ENCODE measurements around the gene CACNB2. TPM values are rescaled to one million over a fixed set of nuclear protein-coding genes. Genes with fewer than 3 reads are reported as not detected.

Gene CACNB2
- total RNA-seq, 2 donors from 2014 or later, result 1.9 to 4.6 TPM

DNA sequence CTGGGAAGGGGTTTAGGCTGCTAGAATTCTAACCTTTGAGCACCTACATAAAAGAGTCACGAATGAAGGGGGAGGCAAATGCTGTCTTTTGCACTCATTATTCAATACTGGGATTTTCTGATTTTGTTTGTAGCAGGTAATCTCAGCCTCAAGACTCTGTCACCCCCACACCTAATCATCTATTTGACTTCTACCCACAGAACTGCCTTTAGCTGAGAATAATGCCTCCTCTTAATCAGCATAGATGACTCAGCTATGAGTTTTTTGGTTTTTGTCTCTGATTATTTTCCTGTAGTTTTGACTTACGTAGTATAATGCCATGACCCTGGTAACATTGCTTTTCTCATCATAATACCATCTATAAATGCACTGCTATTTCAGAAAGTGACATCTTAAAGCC is 42.7 kb upstream of the CACNB2 start:
- no peaks in the 10 kb centered on the region for H3K27me3 ChIP-seq (ENCODE audit: control insufficient read depth, insufficient read depth, low read length, poor library complexity, severe bottlenecking)
- Mint-ChIP-seq H3K27me3 (ENCODE audit: insufficient read depth) (no peaks in the 10 kb centered on the region), H3K9me3 (peaks cover 2% of the 10 kb centered on the region), H3K27ac (no peak overlapping the region), H3K36me3 (ENCODE audit: low read depth) (no peaks in the 10 kb centered on the region), H3K4me3 (no peak overlapping the region), H3K4me1 (peaks cover 3% of the 10 kb centered on the region)
- no peaks in the 10 kb centered on the region for H3K9me3 ChIP-seq (ENCODE audit: control insufficient read depth, low read length)
- H3K4me1 ChIP-seq (ENCODE audit: control insufficient read depth, insufficient read depth, low read length), result no peaks in the 10 kb centered on the region
- no peak overlapping the region for H3K4me3 ChIP-seq (ENCODE audit: low read length)
- no peak for DNase-seq
- 88% methylated on average over 2 of the region's 2 CpGs; no CpG with 5 or more reads in 1 of the 2 experiments for WGBS, 2 experiments (ENCODE audit: insufficient coverage in 1 of 2, insufficient read length in 1 of 2)
- TF ChIP-seq, protein P1, sequence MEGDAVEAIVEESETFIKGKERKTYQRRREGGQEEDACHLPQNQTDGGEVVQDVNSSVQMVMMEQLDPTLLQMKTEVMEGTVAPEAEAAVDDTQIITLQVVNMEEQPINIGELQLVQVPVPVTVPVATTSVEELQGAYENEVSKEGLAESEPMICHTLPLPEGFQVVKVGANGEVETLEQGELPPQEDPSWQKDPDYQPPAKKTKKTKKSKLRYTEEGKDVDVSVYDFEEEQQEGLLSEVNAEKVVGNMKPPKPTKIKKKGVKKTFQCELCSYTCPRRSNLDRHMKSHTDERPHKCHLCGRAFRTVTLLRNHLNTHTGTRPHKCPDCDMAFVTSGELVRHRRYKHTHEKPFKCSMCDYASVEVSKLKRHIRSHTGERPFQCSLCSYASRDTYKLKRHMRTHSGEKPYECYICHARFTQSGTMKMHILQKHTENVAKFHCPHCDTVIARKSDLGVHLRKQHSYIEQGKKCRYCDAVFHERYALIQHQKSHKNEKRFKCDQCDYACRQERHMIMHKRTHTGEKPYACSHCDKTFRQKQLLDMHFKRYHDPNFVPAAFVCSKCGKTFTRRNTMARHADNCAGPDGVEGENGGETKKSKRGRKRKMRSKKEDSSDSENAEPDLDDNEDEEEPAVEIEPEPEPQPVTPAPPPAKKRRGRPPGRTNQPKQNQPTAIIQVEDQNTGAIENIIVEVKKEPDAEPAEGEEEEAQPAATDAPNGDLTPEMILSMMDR (conservative IDR thresholded peaks at IDR 0.05), result no peak
- H3K36me3 ChIP-seq (ENCODE audit: control insufficient read depth, insufficient read depth, low read length), result no peaks in the 10 kb centered on the region
- H3K27ac ChIP-seq (ENCODE audit: low read depth, low read length), result no peak overlapping the region
- H3K9ac ChIP-seq (ENCODE audit: extremely low read depth, low read length, poor library complexity, severe bottlenecking), result no peak overlapping the region

GRCh38 chr10:18098201-18098600 is 42.0 kb upstream of the CACNB2 start:
- no peak for DNase-seq
- Histone ChIP-seq H3K27ac (ENCODE audit: low read depth, low read length) (no peak overlapping the region), H3K4me1 (ENCODE audit: control insufficient read depth, insufficient read depth, low read length) (no peaks in the 10 kb centered on the region), H3K4me3 (ENCODE audit: low read length) (no peak overlapping the region), H3K36me3 (ENCODE audit: control insufficient read depth, insufficient read depth, low read length) (no peaks in the 10 kb centered on the region), H3K27me3 (ENCODE audit: control insufficient read depth, insufficient read depth, low read length, poor library complexity, severe bottlenecking) (no peaks in the 10 kb centered on the region), H3K9ac (ENCODE audit: extremely low read depth, low read length, poor library complexity, severe bottlenecking) (no peak overlapping the region), H3K9me3 (ENCODE audit: control insufficient read depth, low read length) (no peaks in the 10 kb centered on the region)
- WGBS, 2 experiments (ENCODE audit: insufficient coverage in 1 of 2, insufficient read length in 1 of 2), result 95% methylated on average over 2 of the region's 3 CpGs; no CpG with 5 or more reads in 1 of the 2 experiments
- H3K36me3 Mint-ChIP-seq (ENCODE audit: low read depth), result no peaks in the 10 kb centered on the region
- no peaks in the 10 kb centered on the region for H3K27me3 Mint-ChIP-seq (ENCODE audit: insufficient read depth)
- no peak overlapping the region for H3K27ac Mint-ChIP-seq
- no peak overlapping the region for H3K4me3 Mint-ChIP-seq
- TF ChIP-seq, protein P1 (conservative IDR thresholded peaks at IDR 0.05), result no peak
- H3K4me1 Mint-ChIP-seq, result peaks cover 3% of the 10 kb centered on the region
- H3K9me3 Mint-ChIP-seq, result peaks cover 2% of the 10 kb centered on the region

- H3K9me3 ChIP-seq (ENCODE audit: control insufficient read depth, low read length), result no peaks in the 10 kb centered on the region
- Mint-ChIP-seq H3K36me3 (ENCODE audit: low read depth) (no peaks in the 10 kb centered on the region), H3K27me3 (ENCODE audit: insufficient read depth) (no peaks in the 10 kb centered on the region), H3K4me1 (peaks cover 3% of the 10 kb centered on the region), H3K27ac (no peak overlapping the region), H3K4me3 (no peak overlapping the region), H3K9me3 (no peaks in the 10 kb centered on the region)
- H3K9ac ChIP-seq (ENCODE audit: extremely low read depth, low read length, poor library complexity, severe bottlenecking), result no peak overlapping the region
- H3K27me3 ChIP-seq (ENCODE audit: control insufficient read depth, insufficient read depth, low read length, poor library complexity, severe bottlenecking), result no peaks in the 10 kb centered on the region
- WGBS, 2 experiments (ENCODE audit: insufficient coverage in 1 of 2, insufficient read length in 1 of 2), result 91 to 95% methylated on average over 3 of the region's 3 CpGs
- no peak overlapping the region for H3K27ac ChIP-seq (ENCODE audit: low read depth, low read length)
- TF ChIP-seq, protein P1 (conservative IDR thresholded peaks at IDR 0.05), result no peak
- H3K4me1 ChIP-seq (ENCODE audit: control insufficient read depth, insufficient read depth, low read length), result no peaks in the 10 kb centered on the region
- H3K4me3 ChIP-seq (ENCODE audit: low read length), result no peak overlapping the region
- H3K36me3 ChIP-seq (ENCODE audit: control insufficient read depth, insufficient read depth, low read length), result no peaks in the 10 kb centered on the region
- DNase-seq, result no peak
Observed at GRCh38 chr10:18099415-18099814, 40.8 kb upstream of the CACNB2 start.

Measured in endodermal cell (in vitro differentiated cells).